ENCODE measurements around the gene DNMT1.

DNA sequence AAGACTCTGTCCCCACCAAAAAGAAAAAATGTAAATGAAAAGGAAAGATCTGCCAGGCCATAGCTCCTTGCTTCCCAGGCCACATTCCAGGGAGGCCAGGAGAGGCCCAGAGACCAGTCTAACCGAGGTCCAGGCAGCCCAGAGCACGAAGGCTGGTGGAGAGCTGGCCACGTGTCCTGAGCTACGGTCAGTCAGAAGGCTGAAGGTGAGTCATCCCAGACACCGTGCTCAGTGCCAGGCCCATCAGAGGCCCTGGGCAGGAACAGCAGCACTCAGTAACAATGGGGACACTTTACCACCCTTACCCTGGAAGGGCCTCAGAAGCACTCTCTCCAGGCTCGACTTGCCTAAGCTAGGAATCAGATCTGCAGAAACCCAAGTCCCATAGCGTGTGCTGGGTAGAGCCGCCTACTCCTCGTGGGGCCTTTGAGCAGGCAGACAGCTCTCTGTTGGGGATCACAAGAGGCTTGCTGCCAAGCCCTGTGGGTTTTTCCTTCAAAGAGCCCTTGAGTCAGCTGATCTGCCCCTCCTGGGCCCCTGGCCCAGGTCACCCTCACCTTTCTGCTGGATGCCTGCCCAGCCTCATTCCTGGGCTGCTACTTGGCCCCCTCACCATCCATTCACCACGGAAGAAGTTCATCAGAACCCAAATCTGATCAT is 11.6 kb upstream of the DNMT1 start:
- TF ChIP-seq, protein P1, sequence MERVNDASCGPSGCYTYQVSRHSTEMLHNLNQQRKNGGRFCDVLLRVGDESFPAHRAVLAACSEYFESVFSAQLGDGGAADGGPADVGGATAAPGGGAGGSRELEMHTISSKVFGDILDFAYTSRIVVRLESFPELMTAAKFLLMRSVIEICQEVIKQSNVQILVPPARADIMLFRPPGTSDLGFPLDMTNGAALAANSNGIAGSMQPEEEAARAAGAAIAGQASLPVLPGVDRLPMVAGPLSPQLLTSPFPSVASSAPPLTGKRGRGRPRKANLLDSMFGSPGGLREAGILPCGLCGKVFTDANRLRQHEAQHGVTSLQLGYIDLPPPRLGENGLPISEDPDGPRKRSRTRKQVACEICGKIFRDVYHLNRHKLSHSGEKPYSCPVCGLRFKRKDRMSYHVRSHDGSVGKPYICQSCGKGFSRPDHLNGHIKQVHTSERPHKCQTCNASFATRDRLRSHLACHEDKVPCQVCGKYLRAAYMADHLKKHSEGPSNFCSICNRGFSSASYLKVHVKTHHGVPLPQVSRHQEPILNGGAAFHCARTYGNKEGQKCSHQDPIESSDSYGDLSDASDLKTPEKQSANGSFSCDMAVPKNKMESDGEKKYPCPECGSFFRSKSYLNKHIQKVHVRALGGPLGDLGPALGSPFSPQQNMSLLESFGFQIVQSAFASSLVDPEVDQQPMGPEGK (CRISPR knock-in tag; IDR thresholded peaks at IDR 0.05; ENCODE audit: borderline replicate concordance), result no peak
- TF ChIP-seq TCF4 (CRISPR knock-in tag; IDR thresholded peaks at IDR 0.05; ENCODE audit: borderline replicate concordance) (no peak), ESRRG (CRISPR knock-in tag; IDR thresholded peaks at IDR 0.05) (no peak), ARNTL (CRISPR knock-in tag; IDR thresholded peaks at IDR 0.05; ENCODE audit: borderline replicate concordance, low read depth) (no peak), ZC3H10 (CRISPR knock-in tag; IDR thresholded peaks at IDR 0.05) (no peak), CSDC2 (CRISPR knock-in tag; IDR thresholded peaks at IDR 0.05) (no peak)

Data from SK-N-SH treated with all-trans-retinoic acid at 6 μM for 48 hours (cell line).